H1 (cell line): ENCODE measurements around the gene COL4A2. TPM values are rescaled to one million over a fixed set of nuclear protein-coding genes. Genes with fewer than 3 reads are reported as not detected.

ENCODE experiments used
- ASH2L ChIP-seq: fragments of 200-600, 300-600 bp; sonication (generic); IDR thresholded peaks from one replicate; pipeline ENCODE4 v1.7.1; 2017; ENCODE audit warnings: low read length
- CBX8 ChIP-seq: fragments of 300-800, 300-1000 bp; sonication (generic); IDR thresholded peaks from 2 replicates; pipeline ENCODE4 v1.7.1; 2016; ENCODE audit warnings: low read depth, low read length, borderline replicate concordance
- CHD1 ChIP-seq: IDR thresholded peaks from 2 replicates; pipeline ENCODE4 v1.6.1; 2012; ENCODE audit warnings: low read depth, low read length, improper control_type of control experiment
- CHD2 ChIP-seq: IDR thresholded peaks from 2 replicates; pipeline ENCODE4 v1.6.1; 2012; ENCODE audit warnings: low read length, improper control_type of control experiment
- CHD7 ChIP-seq: fragments of 300-600 bp; sonication (generic); IDR thresholded peaks from 2 replicates; pipeline ENCODE4 v1.7.1; 2012; ENCODE audit warnings: low read length, moderate library complexity, mild to moderate bottlenecking, inconsistent platforms; ENCODE audit not compliant: insufficient replicate concordance
- GTF2F1 ChIP-seq: IDR thresholded peaks from 2 replicates; pipeline ENCODE4 v1.6.1; 2012; ENCODE audit warnings: low read depth, low read length, improper control_type of control experiment, borderline replicate concordance
- MAX ChIP-seq: IDR thresholded peaks from 2 replicates; pipeline ENCODE4 v1.6.1; 2012; ENCODE audit warnings: inconsistent platforms
- PHF8 ChIP-seq: fragments of 200-600 bp; sonication (generic); conservative IDR thresholded peaks from 2 replicates; pipeline ENCODE4 v1.7.1; 2012; ENCODE audit warnings: low read depth, mild to moderate bottlenecking, inconsistent platforms, low read length, moderate library complexity
- TAF7 ChIP-seq: optimal IDR thresholded peaks from 2 replicates; pipeline ENCODE3; 2011; ENCODE audit warnings: low read depth, mild to moderate bottlenecking, inconsistent platforms, low read length, moderate library complexity, borderline replicate concordance
- TCF12 ChIP-seq: IDR thresholded peaks from 2 replicates; pipeline ENCODE4 v1.6.1; 2011; ENCODE audit warnings: low read depth, mild to moderate bottlenecking, low read length
- TEAD4 ChIP-seq: IDR thresholded peaks from 2 replicates; pipeline ENCODE4 v1.6.1; 2012; ENCODE audit warnings: low read depth, low read length, inconsistent platforms, mixed read lengths
- YY1 ChIP-seq: IDR thresholded peaks from 2 replicates; pipeline ENCODE4 v1.6.1; 2011; ENCODE audit warnings: low read depth, mild to moderate bottlenecking, low read length
- ZNF274 ChIP-seq: IDR thresholded peaks from 2 replicates; pipeline ENCODE4 v1.7.0; 2012; ENCODE audit warnings: low read length, borderline replicate concordance; ENCODE audit errors: extremely low read depth
- polyA plus RNA-seq, 7 experiments: library from polyadenylated mRNA; depleted of rRNA in 3 of 7; stranded (reverse) in 5 of 7; unstranded in 2 of 7; fragments of >200 nt in 5 of 7; fragments of 200-250 nt in 2 of 7; gene quantifications; 1 replicate in 5 of 7; 2 replicates in 1 of 7; 4 replicates in 1 of 7; pipeline versions ENCODE4 v1.2.1 to v1.2.3, GENCODE V29; 2011 to 2013; ENCODE audit warnings: missing spikeins in 2 of 7, mixed read lengths in 2 of 7
- total RNA-seq: library from RNA; stranded (reverse); fragmentation: NEBNext Ultra II Directional; extraction: Animal tissue kit (Norgen Biotek cat#: 25700); gene quantifications from 2 replicates; pipeline ENCODE4 v1.2.1, GENCODE V29; 2021

COL4A2 gene
- total and polyA plus RNA-seq, 2 of the 8 experiments (the other 6 are each of a cell fraction or from before 2014, with no cell fraction given), result 80.4 to 87.3 TPM

- TF ChIP-seq CHD7, result no peak
- TF ChIP-seq TEAD4, result no peak
- no peak for TF ChIP-seq PHF8
- no peak for TF ChIP-seq CHD1
- TF ChIP-seq CHD2, result no peak
- no peak for TF ChIP-seq GTF2F1
- TF ChIP-seq MAX, result no peak
- no peak for TF ChIP-seq CBX8
- no peak for TF ChIP-seq ASH2L
- TF ChIP-seq TAF7, result no peak
- TF ChIP-seq ZNF274, result no peak
- TF ChIP-seq YY1, result no peak
- no peak for TF ChIP-seq TCF12
Measured at GRCh38 chr13:110403315-110403714, 96.2 kb downstream of the COL4A2 start (continued).
